Measurements from ENCODE around the gene CUX1.

GRCh38 chr7:101900103-101900502, 82.7 kb downstream of the CUX1 start:
- TF ChIP-seq YY1 (IDR thresholded peaks at IDR 0.05; ENCODE audit: insufficient read depth, insufficient read length) (no peak), ZNF274 (IDR thresholded peaks at IDR 0.05; ENCODE audit: low read depth, low read length) (no peak), SUZ12 (IDR thresholded peaks at IDR 0.05; ENCODE audit: extremely low read depth, insufficient read depth, insufficient read length) (no peak)

Data from NT2/D1 (cell line).